ENCODE measurements around the gene GALNT9.

GRCh38 chr12:132227118-132227517 lies 102.3 kb downstream of the GALNT9 start:
- no peak for TF ChIP-seq CTCF (IDR thresholded peaks at IDR 0.05; ENCODE audit: poor library complexity)
- no peak for TF ChIP-seq EZH2phosphoT487 (IDR thresholded peaks at IDR 0.05; ENCODE audit: low read depth, severe bottlenecking, unreplicated experiment)

Data from hepatocyte (in vitro differentiated cells).